ENCODE measurements around the gene CRYBG2.
"Not testable (repeated sequence)": the region's sequence is repeated elsewhere in the genome, so short reads cannot be mapped to it uniquely, and the experiment has no call there.

CRYBG2 gene

GRCh38 chr1:26353976-26354820 lies at the start of gene CRYBG2:
TSS of gene CRYBG2 (minus strand) at chr1:26354130. CDS start at chr1:26346657, 7,473 bp downstream.
- DNase-seq (ENCODE audit: low spot score): no peak

- DNase-seq (ENCODE audit: low spot score): no peak
These were observed 49.7 kb upstream of the CRYBG2 start for GRCh38 chr1:26403656-26404055.

GRCh38 chr1:26401891-26402290 lies 48.0 kb upstream of the CRYBG2 start:
- no peak for DNase-seq (ENCODE audit: low spot score)

- no peak for DNase-seq (ENCODE audit: low spot score)
These were observed 45.1 kb upstream of the CRYBG2 start for GRCh38 chr1:26399034-26399433.

GRCh38 chr1:26395754-26396153 lies 41.8 kb upstream of the CRYBG2 start:
- DNase-seq (ENCODE audit: low spot score): no peak

- peak; percentile 85 for DNase-seq (ENCODE audit: low spot score)
These were observed 37.5 kb upstream of the CRYBG2 start for GRCh38 chr1:26391450-26391849.

GRCh38 chr1:26389604-26390247 lies 35.8 kb upstream of the CRYBG2 start:
- DNase-seq (ENCODE audit: low spot score): no peak

- DNase-seq (ENCODE audit: low spot score): no peak
These were observed 35.0 kb upstream of the CRYBG2 start for GRCh38 chr1:26388791-26389445.

GRCh38 chr1:26387447-26387846 lies 33.5 kb upstream of the CRYBG2 start:
- no peak for DNase-seq (ENCODE audit: low spot score)

- not testable (repeated sequence) for DNase-seq (ENCODE audit: low spot score)
These were observed 31.1 kb upstream of the CRYBG2 start for GRCh38 chr1:26385063-26385462.

- no peak for DNase-seq (ENCODE audit: low spot score)
These were observed 30.1 kb upstream of the CRYBG2 start for GRCh38 chr1:26384076-26384475.

GRCh38 chr1:26378879-26379251 lies 24.9 kb upstream of the CRYBG2 start:
- DNase-seq (ENCODE audit: low spot score): no peak

- no peak for DNase-seq (ENCODE audit: low spot score)
These were observed 24.4 kb upstream of the CRYBG2 start for GRCh38 chr1:26378088-26378878.

- DNase-seq (ENCODE audit: low spot score): no peak
These were observed 22.1 kb upstream of the CRYBG2 start for GRCh38 chr1:26376050-26376449.

GRCh38 chr1:26375081-26375480 lies 21.2 kb upstream of the CRYBG2 start:
- DNase-seq (ENCODE audit: low spot score): no peak

GRCh38 chr1:26374361-26374760 lies 20.4 kb upstream of the CRYBG2 start:
- DNase-seq (ENCODE audit: low spot score): not testable (repeated sequence)

GRCh38 chr1:26373789-26374188 lies 19.9 kb upstream of the CRYBG2 start:
- no peak for DNase-seq (ENCODE audit: low spot score)

GRCh38 chr1:26373281-26373680 lies 19.4 kb upstream of the CRYBG2 start:
- no peak for DNase-seq (ENCODE audit: low spot score)

- not testable (repeated sequence) for DNase-seq (ENCODE audit: low spot score)
These were observed 18.7 kb upstream of the CRYBG2 start, which contains the start of gene ZNF683 for GRCh38 chr1:26372611-26373010. TSS of gene ZNF683 (minus strand) at chr1:26372750. CDS start at chr1:26368571, 4,179 bp downstream.

GRCh38 chr1:26372039-26372438 lies 18.1 kb upstream of the CRYBG2 start:
- no peak for DNase-seq (ENCODE audit: low spot score)

GRCh38 chr1:26370591-26371382 lies 16.9 kb upstream of the CRYBG2 start:
- DNase-seq (ENCODE audit: low spot score): no peak

Measured in pons (tissue), 1 donor.